Tibial nerve (tissue), 4 donors: ENCODE measurements around the gene CMSS1.

Experiments used
- EP300 ChIP-seq, 2 donors: sonication (generic); formaldehyde crosslinking; IDR thresholded peaks; one replicate each; pipeline ENCODE4 v1.6.1; 2017; ENCODE audit warnings: antibody characterized with exemption in 2 of 2, mild to moderate bottlenecking in 1 of 2
- POLR2A ChIP-seq, 2 donors: fragments of 450-650 bp; IDR thresholded peaks; one replicate each; pipeline ENCODE4 v1.6.1; 2017; ENCODE audit warnings: antibody characterized with exemption in 2 of 2, mild to moderate bottlenecking in 2 of 2, moderate library complexity in 2 of 2
- TF ChIP-seq, protein P1 (sequence below), 5 experiments: fragments of 200-600 bp in 3 of 5; fragments of 450-650 bp in 2 of 5; sonication (generic) in 3 of 5; IDR thresholded peaks; one replicate each; pipeline ENCODE4 v1.5.1; 2016 to 2019; ENCODE audit warnings: antibody characterized with exemption in 5 of 5, mild to moderate bottlenecking in 3 of 5, moderate library complexity in 2 of 5

- TF ChIP-seq, protein P1, sequence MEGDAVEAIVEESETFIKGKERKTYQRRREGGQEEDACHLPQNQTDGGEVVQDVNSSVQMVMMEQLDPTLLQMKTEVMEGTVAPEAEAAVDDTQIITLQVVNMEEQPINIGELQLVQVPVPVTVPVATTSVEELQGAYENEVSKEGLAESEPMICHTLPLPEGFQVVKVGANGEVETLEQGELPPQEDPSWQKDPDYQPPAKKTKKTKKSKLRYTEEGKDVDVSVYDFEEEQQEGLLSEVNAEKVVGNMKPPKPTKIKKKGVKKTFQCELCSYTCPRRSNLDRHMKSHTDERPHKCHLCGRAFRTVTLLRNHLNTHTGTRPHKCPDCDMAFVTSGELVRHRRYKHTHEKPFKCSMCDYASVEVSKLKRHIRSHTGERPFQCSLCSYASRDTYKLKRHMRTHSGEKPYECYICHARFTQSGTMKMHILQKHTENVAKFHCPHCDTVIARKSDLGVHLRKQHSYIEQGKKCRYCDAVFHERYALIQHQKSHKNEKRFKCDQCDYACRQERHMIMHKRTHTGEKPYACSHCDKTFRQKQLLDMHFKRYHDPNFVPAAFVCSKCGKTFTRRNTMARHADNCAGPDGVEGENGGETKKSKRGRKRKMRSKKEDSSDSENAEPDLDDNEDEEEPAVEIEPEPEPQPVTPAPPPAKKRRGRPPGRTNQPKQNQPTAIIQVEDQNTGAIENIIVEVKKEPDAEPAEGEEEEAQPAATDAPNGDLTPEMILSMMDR (IDR thresholded peaks at IDR 0.05) = no peak
- no peak for TF ChIP-seq POLR2A (IDR thresholded peaks at IDR 0.05)
- TF ChIP-seq EP300 (IDR thresholded peaks at IDR 0.05) = no peak
Observed at GRCh38 chr3:99823723-99824711, 6.4 kb downstream of the CMSS1 start.
